Measurements from ENCODE around the gene AGPAT3. TPM values are rescaled to one million over a fixed set of nuclear protein-coding genes. Genes with fewer than 3 reads are reported as not detected.

Gene AGPAT3
- total and polyA plus RNA-seq, 9 donors, result 11.6 to 42.1 (median 31.9) TPM

DNA sequence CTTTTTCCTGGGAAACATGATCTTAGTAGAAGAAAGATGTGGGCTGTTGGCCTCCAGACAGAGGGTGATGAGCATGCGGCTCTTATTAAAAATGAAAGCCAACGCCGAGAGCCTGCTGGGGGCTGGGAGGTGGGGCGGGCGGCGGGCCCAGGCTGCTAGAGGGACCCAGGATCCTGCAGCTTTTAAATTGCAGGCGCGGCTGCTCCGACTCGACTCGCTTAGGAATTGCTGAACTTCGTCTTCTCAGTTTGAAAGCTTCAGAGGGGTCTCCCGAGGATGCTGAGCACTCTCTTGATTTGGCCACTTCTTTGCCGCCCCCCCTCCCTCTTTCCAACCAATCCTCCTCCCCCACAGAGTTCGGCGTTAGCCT, 1.2 kb downstream of the AGPAT3 start:
- Histone ChIP-seq H3K27me3 (no peaks in the 10 kb centered on the region), H3K4me3 (peak overlapping the region; percentile 93), H3K27ac (peak overlapping the region; percentile 89 to 93), H3K4me1 (ENCODE audit: insufficient read depth) (peaks cover 9% of the 10 kb centered on the region), H3K36me3 (no peaks in the 10 kb centered on the region), H3K9me3 (no peaks in the 10 kb centered on the region)
- intact Hi-C loops (cut with DNase I), result loop anchor here in 1 of 4 donors (10.0 kb wide), 1 partner anchor 71 kb away; no protein-coding TSS in a partner anchor
- peak; percentile 52 to 77 (median 60) for DNase-seq
- no peak for TF ChIP-seq EP300 (IDR thresholded peaks at IDR 0.05)
- TF ChIP-seq POLR2A (IDR thresholded peaks at IDR 0.05), result no peak
- 0 to 1% (median 1%) methylated on average over 16 of the region's 16 CpGs for WGBS, 3 donors

DNA sequence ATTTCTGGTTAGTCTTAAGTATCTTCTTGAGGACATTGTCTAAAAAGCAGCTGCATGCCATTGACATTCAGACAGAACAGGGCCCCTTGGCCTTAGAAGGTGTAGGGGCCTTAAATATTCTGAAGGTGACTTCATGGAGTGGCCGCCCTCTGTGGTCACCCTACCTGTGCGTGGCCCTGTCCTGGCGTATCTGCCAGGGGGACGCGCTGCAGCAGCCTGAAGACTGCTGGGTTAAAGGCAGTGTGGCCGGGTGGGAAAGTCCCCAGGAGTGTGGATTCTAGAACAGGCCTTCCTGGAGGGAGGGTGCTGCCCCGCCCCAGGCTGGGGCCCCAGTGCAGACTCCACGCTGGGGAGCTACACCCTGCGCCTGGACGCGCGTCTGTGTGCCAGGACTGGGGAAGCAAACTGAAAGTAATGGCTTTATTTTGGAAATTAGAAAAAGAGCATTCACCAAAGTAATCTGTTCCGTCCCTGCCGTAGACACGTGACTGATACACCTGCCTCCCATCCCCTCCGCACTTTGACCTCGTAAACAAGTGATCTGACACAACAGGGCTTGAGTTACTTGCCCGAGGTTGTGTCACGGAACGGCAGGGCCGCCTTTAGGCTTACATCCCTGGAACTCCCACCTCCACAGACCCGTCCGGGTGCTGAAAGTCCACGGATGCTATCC, 1.8 kb downstream of the AGPAT3 start:
- Histone ChIP-seq H3K9me3 (no peaks in the 10 kb centered on the region), H3K27me3 (no peaks in the 10 kb centered on the region), H3K4me1 (ENCODE audit: insufficient read depth) (peaks cover 9% of the 10 kb centered on the region), H3K27ac (no peak overlapping the region), H3K36me3 (no peaks in the 10 kb centered on the region), H3K4me3 (peak overlapping the region; percentile 93)
- DNase-seq, result peak in 1 of 5 donors; percentile 42
- 72 to 78% (median 76%) methylated on average over 24 of the region's 24 CpGs for WGBS, 3 donors
- intact Hi-C loops (cut with DNase I), result loop anchor here in 1 of 4 donors (10.0 kb wide), 1 partner anchor 72 kb away; no protein-coding TSS in a partner anchor
- no peak for TF ChIP-seq EP300 (IDR thresholded peaks at IDR 0.05)
- TF ChIP-seq, protein P1, sequence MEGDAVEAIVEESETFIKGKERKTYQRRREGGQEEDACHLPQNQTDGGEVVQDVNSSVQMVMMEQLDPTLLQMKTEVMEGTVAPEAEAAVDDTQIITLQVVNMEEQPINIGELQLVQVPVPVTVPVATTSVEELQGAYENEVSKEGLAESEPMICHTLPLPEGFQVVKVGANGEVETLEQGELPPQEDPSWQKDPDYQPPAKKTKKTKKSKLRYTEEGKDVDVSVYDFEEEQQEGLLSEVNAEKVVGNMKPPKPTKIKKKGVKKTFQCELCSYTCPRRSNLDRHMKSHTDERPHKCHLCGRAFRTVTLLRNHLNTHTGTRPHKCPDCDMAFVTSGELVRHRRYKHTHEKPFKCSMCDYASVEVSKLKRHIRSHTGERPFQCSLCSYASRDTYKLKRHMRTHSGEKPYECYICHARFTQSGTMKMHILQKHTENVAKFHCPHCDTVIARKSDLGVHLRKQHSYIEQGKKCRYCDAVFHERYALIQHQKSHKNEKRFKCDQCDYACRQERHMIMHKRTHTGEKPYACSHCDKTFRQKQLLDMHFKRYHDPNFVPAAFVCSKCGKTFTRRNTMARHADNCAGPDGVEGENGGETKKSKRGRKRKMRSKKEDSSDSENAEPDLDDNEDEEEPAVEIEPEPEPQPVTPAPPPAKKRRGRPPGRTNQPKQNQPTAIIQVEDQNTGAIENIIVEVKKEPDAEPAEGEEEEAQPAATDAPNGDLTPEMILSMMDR (IDR thresholded peaks at IDR 0.05), result no peak
- no peak for TF ChIP-seq POLR2A (IDR thresholded peaks at IDR 0.05)

DNA sequence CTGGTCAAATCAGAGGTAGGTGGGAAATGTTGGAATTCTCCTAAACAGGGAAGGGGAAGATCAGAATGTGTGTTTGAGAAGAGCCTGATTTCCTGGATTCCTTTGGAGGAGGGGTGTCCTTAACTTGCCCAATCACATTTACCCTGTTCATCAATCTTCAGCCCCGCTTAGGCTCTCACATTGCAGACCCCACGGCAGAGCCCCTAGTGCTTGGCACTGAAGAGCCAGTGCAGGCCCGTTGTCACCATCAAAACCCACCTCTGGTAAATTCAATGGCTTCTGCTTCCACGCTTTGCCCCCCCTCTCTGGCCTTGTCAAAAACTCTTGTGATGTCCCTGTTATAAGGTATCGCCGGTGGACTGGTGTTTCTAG, 2.3 kb downstream of the AGPAT3 start:
- no peak for DNase-seq
- intact Hi-C loops (cut with DNase I), result loop anchor here in 1 of 4 donors (10.0 kb wide), 1 partner anchor 73 kb away; no protein-coding TSS in a partner anchor
- Histone ChIP-seq H3K4me3 (no peak overlapping the region), H3K36me3 (no peaks in the 10 kb centered on the region), H3K4me1 (ENCODE audit: insufficient read depth) (peaks cover 9% of the 10 kb centered on the region), H3K27ac (no peak overlapping the region), H3K9me3 (no peaks in the 10 kb centered on the region), H3K27me3 (no peaks in the 10 kb centered on the region)
- WGBS, 3 donors, result 73 to 81% (median 78%) methylated on average over 6 of the region's 6 CpGs
- TF ChIP-seq POLR2A (IDR thresholded peaks at IDR 0.05) (no peak), EP300 (IDR thresholded peaks at IDR 0.05) (no peak)
- TF ChIP-seq, protein P1 (IDR thresholded peaks at IDR 0.05), result no peak

DNA sequence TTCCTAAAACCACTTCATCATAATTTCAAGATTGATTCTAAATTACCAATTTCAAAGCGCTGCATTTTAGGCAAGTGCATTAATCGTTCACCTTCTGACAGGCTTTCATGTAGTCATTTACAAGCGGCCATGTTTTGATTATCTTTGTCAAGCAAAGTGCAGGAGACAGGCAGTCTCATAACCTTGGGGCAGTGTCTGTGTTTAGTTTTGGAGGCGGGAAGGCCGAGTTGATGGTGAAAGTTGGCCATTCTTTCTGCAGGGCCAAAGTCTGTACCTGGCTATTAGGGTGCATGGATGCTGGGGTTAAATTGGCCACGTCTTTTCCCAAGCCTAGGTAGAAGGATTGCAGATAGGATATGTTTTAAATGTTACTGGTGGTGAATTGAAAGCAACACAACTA, 2.9 kb downstream of the AGPAT3 start:
- no peak for DNase-seq
- TF ChIP-seq, protein P1 (IDR thresholded peaks at IDR 0.05), result no peak
- TF ChIP-seq POLR2A (IDR thresholded peaks at IDR 0.05) (no peak), EP300 (IDR thresholded peaks at IDR 0.05) (no peak)
- WGBS, 3 donors, result 79 to 85% (median 80%) methylated on average over 6 of the region's 6 CpGs
- no peaks in the 10 kb centered on the region for H3K36me3 ChIP-seq
- H3K27ac ChIP-seq, result no peak overlapping the region
- peaks cover 9% of the 10 kb centered on the region for H3K4me1 ChIP-seq (ENCODE audit: insufficient read depth)
- intact Hi-C loops (cut with DNase I), result loop anchor here in 1 of 4 donors (10.0 kb wide), 1 partner anchor 73 kb away; no protein-coding TSS in a partner anchor
- H3K4me3 ChIP-seq, result no peak overlapping the region
- no peaks in the 10 kb centered on the region for H3K27me3 ChIP-seq
- no peaks in the 10 kb centered on the region for H3K9me3 ChIP-seq

DNA sequence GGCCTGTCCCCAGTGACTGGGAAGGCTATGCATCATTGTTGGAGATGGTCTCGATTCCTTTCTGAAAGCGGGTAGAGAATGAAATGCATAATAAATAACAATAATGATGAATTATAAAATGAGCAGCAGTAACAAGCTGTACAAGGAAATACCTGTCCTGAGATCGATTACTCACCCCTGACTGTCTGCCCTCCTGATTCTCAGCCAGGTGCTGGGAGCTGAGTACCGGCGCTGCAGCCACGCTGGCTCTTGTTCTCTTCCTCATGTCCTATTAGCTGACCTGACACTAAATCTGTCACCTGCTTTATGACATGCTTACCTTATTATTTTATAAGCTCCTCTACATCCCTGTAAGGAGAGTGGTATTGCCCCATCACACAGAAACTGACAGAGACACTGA, 3.4 kb downstream of the AGPAT3 start:
- DNase-seq, result no peak
- Histone ChIP-seq H3K27ac (no peak overlapping the region), H3K27me3 (no peaks in the 10 kb centered on the region), H3K4me3 (no peak overlapping the region), H3K9me3 (no peaks in the 10 kb centered on the region), H3K36me3 (no peaks in the 10 kb centered on the region), H3K4me1 (ENCODE audit: insufficient read depth) (peaks cover 9% of the 10 kb centered on the region)
- intact Hi-C loops (cut with DNase I), result loop anchor here in 1 of 4 donors (10.0 kb wide), 1 partner anchor 74 kb away; no protein-coding TSS in a partner anchor
- WGBS, 3 donors, result 87 to 89% (median 89%) methylated on average over 6 of the region's 6 CpGs
- TF ChIP-seq EP300 (IDR thresholded peaks at IDR 0.05) (no peak), POLR2A (IDR thresholded peaks at IDR 0.05) (no peak)
- TF ChIP-seq, protein P1 (IDR thresholded peaks at IDR 0.05), result no peak

Measured in ovary (tissue), 9 donors.